Kidney tubule cell (primary cell): ENCODE measurements around the gene ATRN.
"Not testable (repeated sequence)": the region's sequence is repeated elsewhere in the genome, so short reads cannot be mapped to it uniquely, and the experiment has no call there.

Experiments
- DNase-seq: peaks from one replicate; pipeline ENCODE4 v3.0.0-alpha.2; 2018; ENCODE audit warnings: low spot score

The ATRN gene

GRCh38 chr20:3563548-3564177 is 92.8 kb downstream of the ATRN start:
- peak; percentile 40 for DNase-seq

- no peak for DNase-seq
Measured at GRCh38 chr20:3565851-3566250, 95.0 kb downstream of the ATRN start.

DNA sequence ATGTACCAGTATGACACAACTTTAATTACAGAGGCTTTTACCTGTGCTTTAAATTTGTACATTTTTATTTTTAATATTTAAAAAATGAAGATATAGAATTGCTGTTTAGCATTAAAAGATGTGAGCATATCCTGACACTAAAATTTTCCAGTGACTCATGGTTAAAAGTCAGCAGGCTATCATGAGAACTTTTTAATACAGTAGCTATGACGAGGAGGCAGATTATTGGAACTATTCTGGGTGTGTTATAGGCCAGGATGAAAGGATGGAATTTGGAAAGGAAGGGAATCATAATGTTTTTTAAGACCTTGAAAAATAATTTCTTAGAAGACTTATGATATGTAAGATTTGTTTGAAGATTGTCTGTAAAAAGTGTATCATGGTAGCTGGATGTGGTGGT is 101.3 kb downstream of the ATRN start:
- DNase-seq, result no peak

GRCh38 chr20:3576363-3576762 is 105.5 kb downstream of the ATRN start:
- DNase-seq, result no peak

DNA sequence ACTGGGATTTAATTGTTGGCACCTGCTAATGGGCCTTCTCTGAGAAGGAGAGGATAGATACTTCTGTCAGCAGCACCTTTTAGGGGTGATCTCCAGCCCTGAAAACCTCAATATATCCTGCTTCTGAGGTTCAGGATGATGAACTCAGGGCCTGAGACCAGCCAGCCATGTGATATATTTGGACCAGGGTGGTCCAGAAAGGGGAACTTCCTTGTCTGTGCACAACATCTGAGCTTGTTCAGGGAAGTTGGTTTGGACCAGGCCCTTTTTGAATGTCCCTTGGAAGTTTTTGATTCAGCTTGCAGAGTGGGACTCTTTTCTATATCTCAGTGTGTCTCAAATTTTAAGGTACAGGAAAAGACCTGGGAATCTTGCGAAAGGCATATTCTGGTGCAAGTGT is 106.5 kb downstream of the ATRN start:
- DNase-seq, result no peak

DNA sequence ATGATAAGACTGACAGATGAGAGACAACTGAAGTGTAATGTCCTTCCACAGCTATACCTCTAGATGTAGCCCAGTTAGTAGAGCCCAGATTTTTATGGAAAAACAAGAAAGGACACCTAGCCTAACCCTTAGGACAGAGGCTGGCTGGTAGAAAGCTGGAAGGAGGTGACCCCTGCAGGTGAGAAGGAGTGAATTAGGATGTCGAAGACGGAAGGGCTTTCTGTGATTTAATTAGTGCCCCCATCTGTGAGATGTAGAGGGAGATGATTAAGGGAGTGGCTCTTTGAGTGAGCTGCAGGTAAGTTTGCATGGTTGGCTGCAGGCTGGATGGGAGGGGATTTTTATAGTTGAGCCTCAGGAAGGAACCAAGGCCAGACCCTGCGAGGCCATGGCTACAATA is 109.6 kb downstream of the ATRN start:
- no peak for DNase-seq

DNA sequence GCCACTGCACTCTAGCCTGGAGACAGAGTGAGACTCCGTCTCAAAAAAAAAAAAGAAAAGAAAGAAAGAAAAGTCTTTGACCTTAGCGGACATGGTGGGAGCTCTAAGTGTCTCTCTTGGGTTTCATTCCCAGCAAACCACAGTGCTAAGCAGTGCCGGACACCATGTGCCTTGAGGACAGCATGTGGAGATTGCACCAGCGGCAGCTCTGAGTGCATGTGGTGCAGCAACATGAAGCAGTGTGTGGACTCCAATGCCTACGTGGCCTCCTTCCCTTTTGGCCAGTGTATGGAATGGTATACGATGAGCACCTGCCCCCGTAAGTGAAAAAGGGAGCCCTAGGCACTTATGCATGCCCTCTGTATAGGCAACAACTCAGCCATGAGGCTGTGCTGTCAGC is 112.9 kb downstream of the ATRN start:
- no peak for DNase-seq

DNA sequence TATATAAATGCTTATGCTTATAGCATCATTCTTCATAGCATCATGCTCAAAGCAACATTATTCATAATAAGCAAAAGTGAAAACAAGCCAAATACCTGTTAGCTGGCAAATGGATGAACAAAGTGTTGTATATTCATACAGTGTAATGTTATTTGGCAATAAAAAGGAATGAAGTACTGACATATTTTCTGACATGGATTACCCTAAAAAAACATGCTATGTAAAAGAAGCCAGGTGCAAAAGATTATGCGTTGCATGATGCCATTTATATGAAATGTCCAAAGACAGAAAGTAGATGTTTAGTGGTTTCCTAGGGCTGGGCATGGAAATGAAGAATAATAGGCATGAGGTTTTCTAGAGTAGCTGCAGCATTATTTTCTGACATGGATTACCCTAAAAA is 115.3 kb downstream of the ATRN start:
- DNase-seq, result no peak

DNA sequence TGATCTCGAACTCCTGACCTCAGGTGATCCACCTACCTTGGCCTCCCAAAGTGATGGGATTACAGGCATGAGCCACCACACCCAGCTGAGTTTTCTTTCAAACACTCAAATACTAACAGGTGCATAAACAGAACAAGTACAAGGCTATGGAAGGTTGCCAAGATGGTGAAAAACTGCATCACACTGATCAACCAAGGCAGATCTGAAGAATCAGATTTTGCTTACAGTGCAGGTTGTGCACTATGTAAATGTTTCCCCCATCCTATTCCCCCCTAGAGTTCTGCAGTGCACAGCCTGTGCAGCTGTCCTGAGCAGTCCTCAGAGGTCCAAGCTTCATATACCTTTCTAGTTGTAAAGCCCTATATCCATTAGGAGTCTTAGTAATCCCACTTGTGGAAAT is 119.3 kb downstream of the ATRN start:
- no peak for DNase-seq

DNA sequence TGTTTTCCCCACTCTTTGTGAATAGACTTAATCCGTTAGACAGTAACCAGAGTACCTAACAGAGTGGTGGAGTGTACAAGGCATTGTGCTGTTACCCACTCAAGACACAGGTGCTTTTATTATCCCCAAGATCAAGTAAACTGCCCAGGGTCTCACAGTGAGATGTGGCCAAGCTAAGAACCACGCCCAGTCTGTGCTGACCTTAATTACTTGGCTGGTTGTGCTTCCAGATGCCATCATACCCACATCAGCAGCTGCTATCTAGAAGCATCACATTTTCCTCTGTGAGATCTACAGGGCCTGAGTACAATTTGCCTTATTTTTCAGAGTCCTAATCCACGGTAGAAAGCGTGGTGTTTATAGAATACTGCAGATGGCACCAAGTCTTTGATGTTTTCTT is 122.1 kb downstream of the ATRN start:
- DNase-seq, result no peak

DNA sequence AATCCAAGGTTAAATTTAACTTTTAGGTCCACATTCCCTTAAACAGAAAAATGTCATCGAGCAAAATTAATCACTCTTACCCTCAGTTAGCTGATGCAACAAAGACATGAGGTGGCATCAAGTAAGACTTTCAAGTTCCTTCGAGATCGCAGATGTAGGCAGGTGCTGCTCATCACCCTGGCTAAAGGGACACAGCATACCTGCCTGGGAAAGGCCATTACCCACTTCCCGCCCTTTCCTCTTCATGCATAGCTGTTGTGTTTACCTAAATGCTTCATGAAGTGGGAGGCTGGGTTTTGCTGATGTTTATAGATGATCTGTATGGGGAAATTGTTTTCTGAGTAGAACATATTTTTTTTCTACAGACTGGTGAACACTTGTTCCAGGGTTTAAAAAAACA is 124.7 kb downstream of the ATRN start:
- no peak for DNase-seq

DNA sequence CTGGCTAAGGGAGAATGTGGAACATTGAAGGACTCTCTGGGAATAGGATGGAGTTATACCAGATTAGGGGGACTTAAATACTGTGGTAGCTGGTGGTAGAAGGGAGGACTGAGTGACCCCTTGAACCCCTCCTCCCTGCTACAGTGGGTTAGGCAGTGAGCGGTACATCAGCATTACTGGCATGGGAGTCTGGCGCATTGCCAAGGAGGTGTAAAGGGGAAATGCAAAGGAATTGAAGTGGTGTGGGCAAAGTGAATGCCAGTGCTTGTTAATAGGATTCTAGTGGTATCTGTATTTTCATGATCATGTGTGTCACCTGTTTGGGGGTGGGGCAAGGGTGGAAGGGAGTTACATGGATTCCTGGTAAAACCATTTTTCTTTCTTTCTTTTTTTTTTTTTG is 132.3 kb downstream of the ATRN start:
- no peak for DNase-seq

- not testable (repeated sequence) for DNase-seq
Measured at GRCh38 chr20:3605386-3605886, 134.6 kb downstream of the ATRN start.

DNA sequence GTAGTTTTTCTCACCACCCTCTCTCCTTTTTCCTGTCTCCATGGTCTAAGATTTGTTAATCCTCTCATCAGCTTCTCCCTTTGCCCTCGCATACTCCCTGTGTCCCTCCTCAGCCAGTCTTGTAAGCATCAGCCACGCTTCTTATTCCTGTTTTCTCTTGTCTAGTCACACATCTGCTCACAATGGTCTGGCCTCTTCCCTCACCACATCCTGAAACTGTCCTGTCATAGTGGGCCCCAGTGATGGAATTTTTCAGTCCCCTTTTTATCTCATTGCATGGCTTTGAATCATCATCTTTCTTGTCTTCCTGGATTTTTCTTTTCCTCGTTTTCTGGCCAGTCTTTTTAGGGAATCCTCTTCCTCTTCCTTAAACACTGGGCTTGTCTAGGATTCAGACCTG is 135.2 kb downstream of the ATRN start:
- DNase-seq, result peak; percentile 58

DNA sequence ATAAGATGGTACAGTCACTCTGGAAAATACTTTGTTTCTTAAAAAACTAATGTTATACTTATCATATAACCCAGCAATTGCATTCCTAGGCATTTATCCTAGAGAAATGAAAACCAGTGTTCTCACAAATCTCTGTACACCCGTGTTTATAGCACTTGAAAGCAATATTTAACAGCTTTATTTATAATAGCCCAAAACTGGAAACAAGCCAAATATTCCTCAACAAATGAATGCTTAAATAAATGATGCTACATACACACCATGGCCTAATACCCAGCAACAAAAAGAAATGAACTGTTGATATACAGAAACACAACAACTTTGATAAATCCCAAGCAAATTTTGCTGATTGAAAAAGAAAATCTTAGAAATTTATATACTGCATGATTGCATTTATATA is 141.1 kb downstream of the ATRN start:
- DNase-seq, result no peak

DNA sequence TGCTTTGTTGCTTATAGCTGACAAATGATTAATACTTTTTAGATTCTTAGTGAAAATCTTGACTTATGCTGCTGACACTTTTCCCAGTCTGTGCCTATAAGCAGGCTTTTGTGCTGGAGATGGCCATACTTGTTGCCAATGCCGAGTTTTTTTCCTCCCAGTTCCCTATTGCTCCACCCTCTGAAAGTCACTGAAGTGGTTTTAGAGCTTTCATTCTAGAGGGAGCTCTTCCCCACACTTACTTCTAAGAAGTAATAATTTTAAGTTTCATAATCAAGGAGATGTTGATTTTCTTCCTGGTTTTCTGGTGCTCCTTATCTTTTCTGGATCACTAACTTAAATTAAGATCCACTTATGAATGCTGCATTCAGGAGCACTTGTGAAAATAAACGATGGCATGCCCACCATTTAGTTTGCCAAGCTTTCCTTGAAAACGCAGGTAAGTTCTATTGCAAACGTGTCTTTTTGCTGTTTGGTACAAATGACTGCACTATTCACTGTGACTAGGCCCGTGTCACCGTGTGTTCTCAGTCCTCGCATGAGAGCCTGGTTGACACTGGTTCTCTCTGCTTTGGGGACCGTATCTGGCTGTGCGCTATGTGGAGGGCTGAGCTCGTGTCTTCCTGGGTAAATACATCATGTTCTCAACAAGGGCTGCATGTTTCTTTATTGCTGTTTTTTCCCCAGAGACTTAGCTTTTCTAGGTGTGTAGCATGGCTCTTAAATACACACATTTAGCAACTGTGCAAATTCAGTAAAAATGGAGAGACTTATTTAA is 142.2 kb downstream of the ATRN start:
- DNase-seq, result no peak

GRCh38 chr20:3613821-3614440 is 143.1 kb downstream of the ATRN start:
- DNase-seq, result no peak

- no peak for DNase-seq
Measured at GRCh38 chr20:3614466-3614865, 143.6 kb downstream of the ATRN start.

- DNase-seq, result not testable (repeated sequence)
Measured at GRCh38 chr20:3615171-3615840, 144.5 kb downstream of the ATRN start.

DNA sequence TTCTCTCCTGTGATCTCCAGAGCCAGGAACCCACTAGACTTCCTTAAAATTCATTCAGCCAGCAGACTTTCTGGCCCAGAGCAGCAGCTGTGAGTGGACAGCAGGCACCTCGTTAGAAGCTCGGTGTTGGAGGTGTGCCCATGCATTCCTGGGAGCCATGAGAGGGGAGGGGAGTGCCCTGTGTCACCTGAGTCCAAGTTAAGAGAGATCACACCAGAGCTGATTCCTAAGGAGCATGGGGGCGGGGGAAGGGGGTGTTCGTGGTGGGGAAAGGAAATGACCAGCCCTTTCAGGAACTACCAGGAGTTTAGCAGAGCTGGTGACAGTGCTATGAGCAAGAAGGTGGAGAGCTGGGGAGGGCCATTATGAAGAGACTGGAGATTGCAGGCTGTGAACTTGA is 145.4 kb downstream of the ATRN start:
- peak; percentile 91 for DNase-seq

- no peak for DNase-seq
Measured at GRCh38 chr20:3621111-3621510, 150.3 kb downstream of the ATRN start.

DNA sequence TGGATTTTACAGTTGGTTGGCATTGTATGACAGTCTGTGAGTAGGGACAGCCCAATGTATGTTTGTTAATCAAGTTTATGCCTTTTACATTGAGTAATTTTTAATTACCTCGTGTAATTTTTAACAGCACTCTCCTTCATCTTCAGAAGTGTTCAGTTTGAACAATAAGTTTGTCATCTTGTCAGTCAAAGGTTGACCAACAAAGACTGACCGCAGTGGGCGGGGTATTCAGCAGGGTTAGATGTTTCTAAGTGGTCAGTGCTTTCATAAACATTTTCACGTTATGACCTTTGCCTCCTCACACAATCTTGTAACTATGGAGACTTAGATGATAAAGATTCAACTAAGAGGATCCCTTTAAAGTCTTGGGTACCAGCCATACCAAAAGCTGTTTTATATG is 151.6 kb downstream of the ATRN start:
- DNase-seq, result no peak

DNA sequence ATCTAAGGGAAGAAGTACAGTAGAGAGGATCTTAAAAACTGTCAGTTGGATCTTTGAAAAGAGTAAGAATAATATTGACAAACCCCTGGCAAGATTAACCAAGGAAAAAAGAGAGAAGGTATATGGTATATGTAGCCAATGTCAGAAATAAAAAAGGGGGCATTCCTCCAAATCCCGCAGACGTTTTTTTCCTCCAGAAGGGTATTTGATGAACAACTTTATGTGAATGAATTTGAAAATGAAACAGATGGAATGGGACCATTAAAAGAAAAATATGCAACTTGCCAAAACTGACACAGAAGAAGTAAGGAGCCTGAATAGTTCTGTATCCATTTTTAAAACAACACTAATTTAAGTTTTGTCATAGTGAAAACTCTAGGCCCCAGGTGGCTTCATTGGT is 156.7 kb downstream of the ATRN start:
- DNase-seq, result no peak
